AG20443 (cell line): ENCODE data around the gene PLCB3.

Source experiments
- DNase-seq: peaks from one replicate; pipeline ENCODE4 v3.0.0; 2012; ENCODE audit warnings: low spot score, mixed read lengths

PLCB3 gene

DNA sequence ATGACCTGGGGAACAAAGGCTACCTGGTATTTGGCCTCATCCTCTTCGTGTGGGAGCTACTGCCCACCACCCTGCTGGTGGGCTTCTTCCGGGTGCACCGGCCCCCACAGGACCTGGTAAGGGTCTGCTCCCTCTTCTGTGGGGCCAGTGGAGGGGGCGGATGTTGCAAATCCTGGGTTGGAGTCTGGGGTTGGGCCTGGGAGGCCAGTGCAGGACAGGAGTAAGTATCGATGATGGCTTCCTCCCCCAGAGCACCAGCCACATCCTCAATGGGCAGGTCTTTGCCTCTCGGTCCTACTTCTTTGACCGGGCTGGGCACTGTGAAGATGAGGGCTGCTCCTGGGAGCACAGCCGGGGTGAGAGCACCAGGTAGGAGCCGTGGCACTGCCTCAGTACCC lies 37.0 kb downstream of the PLCB3 start:
- DNase-seq = no peak

DNA sequence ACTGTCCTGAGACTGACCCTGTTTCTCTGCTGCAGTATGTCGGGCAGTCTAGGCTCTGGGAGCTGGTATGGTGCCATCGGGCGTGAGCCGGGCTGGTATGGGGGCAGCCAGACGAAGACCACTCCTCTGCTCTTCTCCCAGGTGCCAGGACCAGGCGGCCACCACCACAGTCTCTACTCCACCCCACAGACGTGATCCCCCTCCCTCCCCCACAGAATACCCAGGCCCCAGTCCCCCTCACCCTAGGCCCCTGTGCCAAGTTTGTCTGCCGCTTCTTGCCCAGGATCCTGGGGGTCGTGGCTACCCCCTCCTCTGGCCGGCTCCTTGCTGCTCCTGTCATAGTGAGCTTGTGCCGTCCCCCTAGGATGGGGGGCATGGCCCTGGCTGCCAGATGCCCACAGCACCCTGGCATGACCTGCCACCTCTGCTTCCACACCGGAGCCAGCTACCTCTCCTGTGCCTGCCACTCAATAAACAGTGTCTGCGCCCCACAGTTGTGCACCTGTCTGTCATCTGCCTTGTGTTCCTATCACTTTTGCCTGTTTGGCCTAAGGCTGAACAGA lies 37.8 kb downstream of the PLCB3 start:
- no peak for DNase-seq

DNA sequence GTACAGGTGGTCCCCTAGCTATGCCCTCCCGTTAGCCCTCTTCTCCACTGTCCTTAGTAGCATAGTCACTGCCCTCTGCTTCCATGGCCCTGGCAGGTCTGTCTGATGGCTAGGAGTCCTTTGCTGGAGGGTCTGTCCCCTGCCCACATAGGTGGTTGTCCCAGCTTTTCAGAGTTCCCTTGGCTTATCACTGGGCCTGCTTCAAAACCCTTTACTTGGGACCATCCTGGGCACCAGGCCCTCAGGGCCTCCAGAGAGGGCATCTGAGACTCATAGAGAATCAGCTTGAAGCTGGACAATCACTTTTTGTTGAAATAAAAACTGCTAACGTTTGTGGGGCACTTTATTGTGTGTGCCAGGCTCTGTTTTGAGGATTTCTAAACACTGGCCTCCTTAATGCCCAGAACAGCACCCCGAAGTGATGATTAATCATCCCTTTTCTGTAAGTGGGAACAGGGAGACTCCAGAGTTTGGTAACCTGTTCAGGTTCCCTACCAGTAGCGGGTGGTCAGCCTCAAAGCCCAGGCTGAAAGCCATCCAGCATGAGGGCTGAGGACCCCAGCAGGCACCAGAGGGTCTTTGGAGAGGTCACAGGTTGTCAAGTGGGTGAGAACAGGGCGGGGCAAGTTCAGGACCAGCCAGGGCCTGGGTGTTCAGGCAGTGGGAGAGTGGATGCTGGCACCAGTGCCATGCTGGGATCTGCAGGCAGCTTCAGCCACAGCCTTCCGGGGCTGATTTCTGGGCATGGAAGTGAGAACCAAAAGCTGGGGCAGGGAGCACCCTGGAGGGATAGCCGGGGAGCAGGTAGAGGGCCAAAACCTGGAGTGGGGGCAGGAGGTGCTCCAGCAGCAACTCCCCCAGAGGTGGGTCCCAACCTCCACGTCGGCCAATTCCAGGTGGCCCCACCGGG lies 39.3 kb downstream of the PLCB3 start:
- no peak for DNase-seq

DNA sequence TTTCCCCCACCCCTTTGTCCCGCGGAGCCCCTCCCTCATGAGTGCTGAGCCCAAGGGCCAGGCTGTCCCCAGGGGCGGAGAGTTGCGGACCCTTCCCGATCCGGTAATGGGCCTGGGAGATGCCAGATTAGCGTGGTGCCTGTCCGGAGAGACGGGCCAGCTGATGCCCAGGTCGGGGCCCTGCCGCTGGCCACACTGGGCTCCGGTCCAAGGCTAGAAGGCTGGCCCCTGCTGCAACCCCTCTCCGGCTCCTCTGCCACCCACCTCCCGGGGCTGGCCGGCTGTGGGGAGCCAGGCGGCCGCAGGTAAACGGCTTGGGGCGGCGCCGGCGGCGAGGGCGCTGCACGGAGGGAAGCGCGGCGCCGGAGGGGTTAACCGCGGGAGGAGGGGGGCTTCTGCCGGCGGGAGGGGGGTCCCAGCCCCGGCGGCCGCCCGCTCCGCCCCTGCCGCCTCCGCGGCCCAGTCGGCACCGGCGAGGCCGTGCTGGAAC lies 40.0 kb downstream of the PLCB3 start, which contains the start of gene KCNK4:
TSS of gene KCNK4 (plus strand) at position 41 of the 490 bp plus-strand sequence. CDS start 1,717 bp downstream, outside the sequence.
- no peak for DNase-seq

DNA sequence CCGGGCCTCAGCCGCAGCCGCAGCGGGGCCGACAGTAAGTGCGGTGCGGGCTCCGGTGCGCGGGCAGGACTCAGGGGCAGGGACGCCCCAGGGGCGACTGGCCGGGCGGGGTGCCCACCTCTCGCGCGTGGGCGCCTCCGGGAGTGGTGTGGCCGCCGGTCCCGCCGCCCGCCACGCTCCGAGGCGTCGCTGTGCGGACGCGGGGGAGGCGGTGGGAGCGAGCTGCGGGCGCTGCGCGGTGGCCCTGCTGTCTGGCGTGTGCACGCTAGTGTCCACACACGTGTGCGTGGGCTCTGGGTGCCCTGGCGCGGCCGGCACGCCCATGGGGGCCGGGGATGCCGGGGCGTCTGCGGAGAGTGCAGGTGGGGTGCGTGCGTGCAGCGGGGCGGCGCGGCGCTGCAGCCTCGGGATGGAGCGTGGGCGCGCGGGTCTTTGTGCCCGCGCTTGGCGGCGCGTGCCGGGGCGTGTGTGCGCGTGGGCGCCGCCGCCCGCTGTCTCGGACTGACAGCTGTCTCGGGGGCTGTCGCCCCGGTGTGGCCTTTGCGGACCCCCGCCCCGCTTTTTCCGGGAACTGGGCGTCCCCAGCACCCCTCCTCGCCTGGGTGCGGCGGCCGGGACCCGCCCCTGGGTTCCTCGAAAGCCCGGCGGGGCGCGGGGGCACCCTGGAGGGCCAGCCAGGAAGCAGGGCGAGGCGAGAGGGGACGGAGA lies 40.6 kb downstream of the PLCB3 start:
- no peak for DNase-seq

DNA sequence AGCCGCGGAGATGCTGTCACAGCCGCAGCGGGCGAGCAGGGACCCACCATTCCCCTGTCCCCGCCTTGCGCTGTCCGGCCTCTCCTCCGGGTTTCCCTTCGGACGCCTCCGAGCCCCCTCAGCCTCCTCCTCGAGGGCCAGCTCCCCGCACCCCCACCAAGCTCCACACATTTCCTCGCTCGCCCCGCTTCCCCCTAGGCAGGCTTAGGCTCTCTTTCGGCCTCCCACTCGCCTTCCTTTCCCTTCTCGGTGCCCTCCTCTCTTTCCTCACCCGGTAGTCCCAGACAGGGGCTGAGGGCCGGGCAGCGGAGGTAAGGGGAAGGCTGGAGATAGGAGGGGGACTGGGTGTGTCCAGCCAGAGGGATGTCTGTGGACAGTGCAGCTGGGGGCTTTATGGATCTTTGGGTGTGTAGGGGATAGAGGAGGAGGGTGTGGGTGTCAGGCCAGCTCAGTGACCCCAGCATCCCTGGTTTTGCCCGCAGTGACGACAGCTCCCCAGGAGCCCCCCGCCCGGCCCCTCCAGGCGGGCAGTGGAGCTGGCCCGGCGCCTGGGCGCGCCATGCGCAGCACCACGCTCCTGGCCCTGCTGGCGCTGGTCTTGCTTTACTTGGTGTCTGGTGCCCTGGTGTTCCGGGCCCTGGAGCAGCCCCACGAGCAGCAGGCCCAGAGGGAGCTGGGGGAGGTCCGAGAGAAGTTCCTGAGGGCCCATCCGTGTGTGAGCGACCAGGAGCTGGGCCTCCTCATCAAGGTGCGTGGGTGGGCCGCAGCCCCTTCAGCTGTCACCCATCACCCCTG lies 41.3 kb downstream of the PLCB3 start:
- DNase-seq = no peak

DNA sequence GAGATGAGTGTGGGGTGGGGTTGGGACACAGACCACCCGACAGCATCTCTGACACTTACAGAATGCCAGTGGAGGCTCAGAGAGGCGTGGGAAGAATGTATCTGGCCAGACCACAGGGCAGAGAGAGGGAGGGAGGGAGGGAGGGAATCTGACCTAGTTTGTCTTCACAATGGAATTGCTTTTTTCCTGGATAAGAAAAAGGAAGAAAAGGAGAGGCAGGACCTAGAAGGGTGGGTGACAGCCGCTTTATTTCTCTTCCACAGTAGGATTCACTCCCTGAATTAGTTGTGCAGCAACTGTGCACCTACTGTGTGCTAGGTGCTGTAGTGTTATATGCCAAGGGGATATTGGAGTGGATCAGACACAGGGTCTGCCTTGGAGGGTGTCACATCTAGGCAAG lies 43.4 kb downstream of the PLCB3 start:
- peak; percentile 70 for DNase-seq

DNA sequence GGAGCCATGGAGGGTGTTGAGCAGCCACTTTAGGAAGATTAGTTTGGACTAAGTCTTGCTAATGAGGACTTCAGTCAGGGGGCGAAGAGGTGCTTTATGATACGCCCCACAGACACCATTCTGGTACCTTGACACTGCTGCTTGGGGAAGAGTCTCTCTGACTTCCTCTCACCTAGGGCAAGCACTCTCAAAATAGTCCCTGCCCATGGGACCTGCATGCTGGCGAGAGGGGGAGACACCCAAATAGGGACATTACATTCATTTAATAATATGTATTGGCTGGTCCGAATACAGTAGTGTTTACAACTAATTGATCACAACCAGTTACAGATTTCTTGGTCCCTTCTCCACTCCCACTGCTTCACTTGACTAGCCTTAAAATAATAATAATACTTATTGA lies 44.4 kb downstream of the PLCB3 start:
- DNase-seq = no peak

DNA sequence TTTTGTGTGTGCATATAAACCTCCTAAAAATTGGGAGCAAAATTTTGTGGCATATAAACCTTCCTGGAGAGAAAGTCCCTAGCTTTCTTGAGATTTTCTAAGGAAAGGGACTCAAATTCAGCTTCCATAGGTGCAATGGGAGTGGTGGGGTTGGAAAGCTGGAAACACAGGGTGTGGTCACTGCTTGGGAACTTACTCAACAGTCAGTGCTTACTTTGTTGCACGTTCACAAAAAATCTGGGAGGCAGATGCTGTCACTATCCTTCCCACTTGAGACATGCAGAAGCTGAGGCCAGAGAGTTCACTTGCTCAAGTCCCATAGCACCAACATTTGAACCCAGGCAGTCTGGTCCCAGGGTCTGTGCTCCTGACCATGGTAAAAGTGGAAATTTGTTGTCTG lies 44.9 kb downstream of the PLCB3 start:
- DNase-seq = peak; percentile 44

DNA sequence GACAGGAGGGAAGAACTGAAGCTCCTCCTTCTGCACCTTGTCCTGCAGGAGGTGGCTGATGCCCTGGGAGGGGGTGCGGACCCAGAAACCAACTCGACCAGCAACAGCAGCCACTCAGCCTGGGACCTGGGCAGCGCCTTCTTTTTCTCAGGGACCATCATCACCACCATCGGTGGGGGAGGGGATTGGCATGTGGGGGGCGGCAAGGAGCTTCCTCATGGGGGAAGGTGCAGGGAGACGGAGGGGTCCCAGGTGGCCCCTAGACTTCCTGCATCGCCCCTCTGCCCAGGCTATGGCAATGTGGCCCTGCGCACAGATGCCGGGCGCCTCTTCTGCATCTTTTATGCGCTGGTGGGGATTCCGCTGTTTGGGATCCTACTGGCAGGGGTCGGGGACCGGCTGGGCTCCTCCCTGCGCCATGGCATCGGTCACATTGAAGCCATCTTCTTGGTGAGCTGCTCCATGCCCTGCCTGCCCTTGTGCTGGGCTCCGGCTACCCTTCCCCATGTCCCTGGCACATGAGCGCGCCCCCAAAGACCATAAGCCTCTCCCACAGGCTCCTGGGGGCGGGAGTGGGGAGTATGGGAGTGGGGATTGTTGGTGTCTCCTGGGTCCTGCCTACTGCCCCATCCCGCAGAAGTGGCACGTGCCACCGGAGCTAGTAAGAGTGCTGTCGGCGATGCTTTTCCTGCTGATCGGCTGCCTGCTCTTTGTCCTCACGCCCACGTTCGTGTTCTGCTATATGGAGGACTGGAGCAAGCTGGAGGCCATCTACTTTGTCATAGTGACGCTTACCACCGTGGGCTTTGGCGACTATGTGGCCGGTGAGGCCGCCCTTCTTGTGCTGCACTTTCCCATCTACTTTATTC lies 45.7 kb downstream of the PLCB3 start:
- DNase-seq = no peak

DNA sequence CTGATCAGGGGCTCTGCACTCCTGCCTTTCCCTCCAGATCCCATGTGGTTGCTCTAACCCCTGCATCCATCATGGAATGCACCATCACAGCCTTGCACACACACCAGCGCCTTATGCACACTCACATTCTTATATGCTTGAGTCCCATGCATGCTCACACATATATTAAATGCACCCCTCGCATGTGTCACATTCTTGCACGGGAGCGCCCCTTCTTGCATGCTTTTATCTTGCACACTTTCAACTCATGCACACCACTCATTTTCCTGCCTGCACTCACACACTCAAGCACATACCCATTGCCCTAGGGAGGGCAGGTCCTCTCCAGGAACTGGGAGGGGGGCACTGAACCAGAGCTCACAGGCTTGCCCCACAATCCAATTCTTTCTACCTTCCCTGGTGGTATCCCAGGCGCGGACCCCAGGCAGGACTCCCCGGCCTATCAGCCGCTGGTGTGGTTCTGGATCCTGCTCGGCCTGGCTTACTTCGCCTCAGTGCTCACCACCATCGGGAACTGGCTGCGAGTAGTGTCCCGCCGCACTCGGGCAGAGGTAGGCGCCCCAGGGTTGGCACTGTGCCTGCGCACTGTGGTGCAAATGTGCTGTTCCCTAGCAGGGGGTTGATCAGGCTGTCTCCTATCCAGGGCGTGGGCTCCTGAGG lies 46.5 kb downstream of the PLCB3 start:
- DNase-seq = no peak

DNA sequence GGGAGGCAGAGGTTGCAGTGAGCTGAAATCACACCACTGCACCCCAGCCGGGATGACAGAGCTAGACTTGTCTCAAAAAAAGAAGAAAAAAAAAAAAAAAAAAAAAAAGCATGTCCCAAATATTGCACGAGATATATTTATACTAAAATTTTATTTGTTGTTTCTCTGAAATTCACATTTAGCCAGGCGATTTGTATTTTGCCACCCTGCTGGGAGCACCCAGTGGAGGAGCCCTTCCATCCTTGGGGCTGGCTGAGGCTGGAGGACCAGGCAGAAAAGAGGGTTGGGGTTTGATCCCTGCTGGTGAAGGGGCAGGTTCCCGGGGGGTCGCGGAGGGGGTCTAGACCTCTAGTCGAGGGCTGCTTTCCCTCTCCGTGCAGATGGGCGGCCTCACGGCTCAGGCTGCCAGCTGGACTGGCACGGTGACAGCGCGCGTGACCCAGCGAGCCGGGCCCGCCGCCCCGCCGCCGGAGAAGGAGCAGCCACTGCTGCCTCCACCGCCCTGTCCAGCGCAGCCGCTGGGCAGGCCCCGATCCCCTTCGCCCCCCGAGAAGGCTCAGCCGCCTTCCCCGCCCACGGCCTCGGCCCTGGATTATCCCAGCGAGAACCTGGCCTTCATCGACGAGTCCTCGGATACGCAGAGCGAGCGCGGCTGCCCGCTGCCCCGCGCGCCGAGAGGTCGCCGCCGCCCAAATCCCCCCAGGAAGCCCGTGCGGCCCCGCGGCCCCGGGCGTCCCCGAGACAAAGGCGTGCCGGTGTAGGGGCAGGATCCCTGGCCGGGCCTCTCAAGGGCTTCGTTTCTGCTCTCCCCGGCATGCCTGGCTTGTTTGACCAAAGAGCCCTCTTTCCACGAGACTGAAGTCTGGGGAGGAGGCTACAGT lies 47.9 kb downstream of the PLCB3 start:
- peak; percentile 68 for DNase-seq

DNA sequence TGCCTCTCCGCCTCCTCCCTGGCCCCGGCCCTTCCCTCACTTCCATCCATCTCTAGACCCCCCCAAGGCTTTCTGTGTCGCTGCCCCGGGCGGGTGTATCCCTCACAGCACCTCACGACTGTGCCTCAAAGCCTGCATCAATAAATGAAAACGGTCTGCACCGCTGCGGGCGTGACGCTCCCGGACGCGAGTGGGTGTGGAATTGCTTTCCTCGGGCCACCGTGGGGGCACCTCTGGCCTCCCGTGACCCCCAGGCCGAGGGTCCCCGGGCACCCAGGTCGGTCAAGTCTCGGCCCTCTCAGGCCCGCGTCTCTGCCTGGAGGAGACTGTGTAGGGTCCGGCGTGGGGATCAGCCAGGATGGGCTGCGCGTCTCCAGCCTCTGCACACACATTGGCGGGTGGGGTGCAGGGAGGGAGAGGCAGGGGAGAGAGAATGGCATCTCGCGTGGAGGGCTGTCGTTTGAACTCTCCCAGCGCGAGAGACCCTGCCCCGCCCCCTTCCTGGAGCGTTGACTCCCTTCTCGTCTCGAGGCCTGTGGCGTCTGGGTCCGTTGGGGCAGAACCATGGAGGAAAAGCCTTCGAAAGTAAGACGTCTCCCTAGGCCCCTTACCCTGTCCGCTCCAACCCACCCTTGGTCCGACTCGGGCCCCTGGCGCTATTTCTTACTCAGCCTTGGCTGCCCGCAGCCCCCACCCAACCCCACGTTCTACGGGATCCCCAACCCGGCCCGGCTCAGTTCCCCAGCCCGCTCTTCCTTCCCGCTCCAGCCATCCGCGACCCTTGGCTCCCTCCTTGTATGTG lies 48.7 kb downstream of the PLCB3 start, which contains the start of gene CATSPERZ:
TSS of gene CATSPERZ (plus strand) at position 512 of the 802 bp plus-strand sequence. CDS start at position 565, 53 bp downstream.
- no peak for DNase-seq

DNA sequence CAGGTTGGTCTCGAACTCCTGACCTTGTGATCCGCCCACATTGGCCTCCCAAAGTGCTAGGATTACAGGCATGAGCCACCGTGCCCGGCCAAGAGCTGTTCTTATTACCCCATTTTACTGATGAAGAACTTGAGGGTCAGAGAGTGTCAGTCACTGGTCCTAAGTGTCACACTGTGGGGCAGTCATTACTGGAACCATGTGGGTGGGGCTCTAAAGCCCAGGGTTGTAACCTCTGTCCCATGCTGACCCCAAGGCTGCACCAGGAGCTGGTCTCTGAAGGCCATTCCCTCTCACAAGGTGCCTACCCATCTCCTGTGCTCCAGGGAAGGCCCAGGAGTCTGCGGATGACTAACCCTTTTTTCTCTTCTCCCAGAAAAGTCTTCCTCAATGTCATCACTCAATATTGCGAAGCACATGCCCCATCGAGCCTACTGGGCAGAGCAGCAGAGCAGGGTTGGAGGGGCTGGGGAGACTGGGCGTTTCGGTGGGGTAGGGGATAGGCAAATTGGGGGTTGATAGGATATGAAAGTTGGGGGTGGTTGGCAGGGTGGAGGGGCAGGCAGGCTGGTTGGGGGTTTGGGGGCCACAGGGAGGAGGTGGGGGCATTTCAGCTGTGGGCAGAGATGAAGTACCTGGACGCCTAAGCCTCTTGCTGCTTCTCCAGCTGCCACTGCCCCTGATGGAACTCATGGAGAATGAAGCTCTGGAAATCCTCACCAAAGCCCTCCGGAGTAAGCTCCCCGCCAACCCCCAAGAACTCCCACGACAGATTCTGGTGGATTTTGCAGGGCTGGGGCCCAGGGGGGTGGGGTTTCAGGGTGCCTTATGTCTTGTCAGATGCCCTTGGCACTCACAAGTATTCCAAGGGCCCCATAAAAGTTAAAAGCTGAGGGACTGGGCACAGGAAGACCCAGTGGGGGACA lies 52.0 kb downstream of the PLCB3 start:
- no peak for DNase-seq

DNA sequence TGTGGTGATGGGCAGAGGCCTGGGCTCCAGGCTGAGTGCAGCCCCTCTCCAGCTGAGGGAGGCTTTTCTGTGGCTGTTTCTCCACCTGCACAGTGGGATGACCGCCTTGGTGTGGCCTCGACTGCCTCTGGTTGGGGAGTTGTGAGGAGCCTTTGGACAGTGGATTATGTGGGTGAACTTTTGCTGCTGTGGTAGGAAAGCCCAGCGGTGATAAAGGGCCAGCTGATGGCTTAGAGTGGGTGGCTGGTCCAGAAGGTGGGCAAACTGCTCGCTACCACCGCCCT lies 52.6 kb downstream of the PLCB3 start:
- no peak for DNase-seq

DNA sequence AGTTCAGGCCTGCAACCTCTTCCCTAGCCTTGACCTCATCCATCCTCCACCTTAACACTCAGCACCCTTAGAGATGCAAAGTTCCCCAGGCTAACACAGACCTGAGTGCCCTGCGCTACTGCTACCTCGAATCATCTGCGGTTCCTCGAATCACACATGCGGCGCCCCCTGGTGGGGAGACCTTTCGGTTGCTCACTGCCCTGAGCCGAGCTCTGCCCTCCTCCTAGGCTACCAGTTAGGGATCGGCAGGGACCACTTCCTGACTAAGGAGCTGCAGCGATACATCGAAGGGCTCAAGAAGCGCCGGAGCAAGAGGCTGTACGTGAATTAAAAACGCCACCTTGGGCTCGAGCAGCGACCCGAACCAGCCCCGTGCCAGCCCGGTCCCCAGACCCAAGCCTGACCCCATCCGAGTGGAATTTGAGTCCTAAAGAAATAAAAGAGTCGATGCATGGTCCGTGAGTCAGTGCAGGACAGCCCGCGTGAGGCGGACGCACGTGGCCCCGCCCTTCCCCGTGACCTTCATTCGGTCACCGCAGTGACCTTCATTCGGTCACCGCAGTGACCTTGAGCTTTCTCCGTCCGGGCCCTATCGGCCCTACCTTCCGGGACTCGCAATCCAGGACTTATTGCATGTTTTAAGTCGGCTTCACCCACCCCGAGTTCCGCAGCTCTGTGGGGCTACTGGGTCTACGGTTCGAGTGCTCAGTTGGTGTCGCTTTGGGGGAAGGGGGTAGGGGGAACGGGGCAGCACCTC lies 53.2 kb downstream of the PLCB3 start:
- peak; percentile 86 for DNase-seq
